ENCODE data around the gene MARVELD1.

- TF ChIP-seq, protein P1, sequence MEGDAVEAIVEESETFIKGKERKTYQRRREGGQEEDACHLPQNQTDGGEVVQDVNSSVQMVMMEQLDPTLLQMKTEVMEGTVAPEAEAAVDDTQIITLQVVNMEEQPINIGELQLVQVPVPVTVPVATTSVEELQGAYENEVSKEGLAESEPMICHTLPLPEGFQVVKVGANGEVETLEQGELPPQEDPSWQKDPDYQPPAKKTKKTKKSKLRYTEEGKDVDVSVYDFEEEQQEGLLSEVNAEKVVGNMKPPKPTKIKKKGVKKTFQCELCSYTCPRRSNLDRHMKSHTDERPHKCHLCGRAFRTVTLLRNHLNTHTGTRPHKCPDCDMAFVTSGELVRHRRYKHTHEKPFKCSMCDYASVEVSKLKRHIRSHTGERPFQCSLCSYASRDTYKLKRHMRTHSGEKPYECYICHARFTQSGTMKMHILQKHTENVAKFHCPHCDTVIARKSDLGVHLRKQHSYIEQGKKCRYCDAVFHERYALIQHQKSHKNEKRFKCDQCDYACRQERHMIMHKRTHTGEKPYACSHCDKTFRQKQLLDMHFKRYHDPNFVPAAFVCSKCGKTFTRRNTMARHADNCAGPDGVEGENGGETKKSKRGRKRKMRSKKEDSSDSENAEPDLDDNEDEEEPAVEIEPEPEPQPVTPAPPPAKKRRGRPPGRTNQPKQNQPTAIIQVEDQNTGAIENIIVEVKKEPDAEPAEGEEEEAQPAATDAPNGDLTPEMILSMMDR (IDR thresholded peaks at IDR 0.05), result no peak
- TF ChIP-seq POLR2A (IDR thresholded peaks at IDR 0.05), result no peak
Observed at GRCh38 chr10:97752956-97753355, 39.4 kb downstream of the MARVELD1 start.

Measured in body of pancreas (tissue), 4 donors.